PC-9 (cell line): ENCODE measurements around the gene HOMER3.

Experiments used
- EZH2 ChIP-seq: fragments of 200-600 bp; sonication (generic); IDR thresholded peaks from 2 replicates; pipeline ENCODE4 v1.8.0; 2017; ENCODE audit warnings: antibody characterized with exemption, low read depth
- TF ChIP-seq, protein P1 (sequence below): fragments of 200-600 bp; sonication (generic); conservative IDR thresholded peaks from 2 replicates; pipeline ENCODE4 v1.6.1; 2017; ENCODE audit warnings: mixed run types, antibody characterized with exemption, mild to moderate bottlenecking, moderate library complexity

GRCh38 chr19:18883526-18884304 is 57.3 kb downstream of the HOMER3 start:
- TF ChIP-seq, protein P1, sequence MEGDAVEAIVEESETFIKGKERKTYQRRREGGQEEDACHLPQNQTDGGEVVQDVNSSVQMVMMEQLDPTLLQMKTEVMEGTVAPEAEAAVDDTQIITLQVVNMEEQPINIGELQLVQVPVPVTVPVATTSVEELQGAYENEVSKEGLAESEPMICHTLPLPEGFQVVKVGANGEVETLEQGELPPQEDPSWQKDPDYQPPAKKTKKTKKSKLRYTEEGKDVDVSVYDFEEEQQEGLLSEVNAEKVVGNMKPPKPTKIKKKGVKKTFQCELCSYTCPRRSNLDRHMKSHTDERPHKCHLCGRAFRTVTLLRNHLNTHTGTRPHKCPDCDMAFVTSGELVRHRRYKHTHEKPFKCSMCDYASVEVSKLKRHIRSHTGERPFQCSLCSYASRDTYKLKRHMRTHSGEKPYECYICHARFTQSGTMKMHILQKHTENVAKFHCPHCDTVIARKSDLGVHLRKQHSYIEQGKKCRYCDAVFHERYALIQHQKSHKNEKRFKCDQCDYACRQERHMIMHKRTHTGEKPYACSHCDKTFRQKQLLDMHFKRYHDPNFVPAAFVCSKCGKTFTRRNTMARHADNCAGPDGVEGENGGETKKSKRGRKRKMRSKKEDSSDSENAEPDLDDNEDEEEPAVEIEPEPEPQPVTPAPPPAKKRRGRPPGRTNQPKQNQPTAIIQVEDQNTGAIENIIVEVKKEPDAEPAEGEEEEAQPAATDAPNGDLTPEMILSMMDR, result no peak
- no peak for TF ChIP-seq EZH2
